Cerebellar cortex (tissue), 1 donor: Measurements from ENCODE around the gene PKP2.
"Not testable (repeated sequence)": the region's sequence is repeated elsewhere in the genome, so short reads cannot be mapped to it uniquely, and the experiment has no call there.

Experiments used
- DNase-seq: peaks from one replicate; pipeline ENCODE4 v3.0.0-alpha.2; 2015; ENCODE audit warnings: low spot score

PKP2 gene

DNA sequence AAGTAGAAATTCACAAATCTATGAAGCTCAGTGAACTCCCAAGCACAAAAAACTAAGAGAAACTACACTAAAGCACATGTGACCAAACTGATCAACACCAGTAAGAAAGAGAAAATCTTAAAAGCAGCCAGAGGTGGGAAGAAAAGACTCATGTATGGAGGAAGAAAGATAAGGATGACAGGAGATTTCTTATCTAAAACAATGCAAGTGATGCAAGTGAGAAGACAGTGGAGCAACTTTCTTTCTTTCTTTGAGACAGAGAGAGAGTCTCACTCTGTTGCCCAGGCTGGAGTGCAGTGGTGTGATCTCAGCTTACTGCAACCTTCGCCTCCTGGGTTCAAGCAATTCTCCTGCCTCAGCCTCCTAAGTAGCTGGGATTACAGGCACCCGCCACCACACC is 34.9 kb downstream of the PKP2 start:
- DNase-seq = not testable (repeated sequence)

- no peak for DNase-seq
Measured at GRCh38 chr12:32860192-32860591, 36.4 kb downstream of the PKP2 start.

- DNase-seq = no peak
Measured at GRCh38 chr12:32859389-32859788, 37.2 kb downstream of the PKP2 start.

- no peak for DNase-seq
Measured at GRCh38 chr12:32854716-32855115, 41.9 kb downstream of the PKP2 start.

DNA sequence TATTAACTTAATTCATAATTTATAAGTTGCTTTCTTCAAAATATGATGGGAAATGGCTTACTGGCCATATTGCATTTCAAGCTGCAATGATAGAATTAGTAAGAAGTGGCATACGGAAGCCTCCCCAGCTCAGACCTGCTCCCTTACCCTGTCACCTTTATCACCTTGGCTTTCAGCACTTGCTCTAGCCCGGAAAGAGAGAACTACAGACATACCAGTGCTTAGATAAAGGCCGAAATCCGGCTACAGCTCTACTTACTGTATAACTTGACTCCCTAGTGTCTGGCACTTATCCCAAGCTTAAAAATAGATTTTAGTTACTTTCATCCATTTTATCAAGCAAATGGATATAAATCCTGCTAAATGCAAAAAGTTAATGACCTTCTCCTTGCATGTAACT is 42.5 kb downstream of the PKP2 start:
- DNase-seq = no peak

DNA sequence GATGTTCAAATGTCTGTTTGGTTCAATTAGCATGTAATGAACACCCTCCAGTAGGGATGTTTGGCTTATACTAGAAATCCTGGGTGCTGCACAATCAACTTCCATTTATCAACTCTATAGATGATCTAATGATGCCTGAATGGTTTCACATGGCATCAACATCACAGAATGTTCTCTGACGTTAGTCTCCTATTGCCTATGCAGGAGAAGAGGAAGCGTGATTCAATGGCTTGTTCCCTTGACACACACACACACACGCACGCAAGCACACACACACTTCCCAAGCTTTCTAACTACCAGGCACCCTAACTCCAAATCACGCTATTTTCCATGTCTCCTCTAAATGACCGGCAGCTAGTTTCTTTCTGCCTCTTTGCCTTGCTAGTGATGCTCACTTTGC is 49.3 kb downstream of the PKP2 start:
- DNase-seq = no peak

GRCh38 chr12:32846053-32846452 is 50.5 kb downstream of the PKP2 start:
- no peak for DNase-seq

DNA sequence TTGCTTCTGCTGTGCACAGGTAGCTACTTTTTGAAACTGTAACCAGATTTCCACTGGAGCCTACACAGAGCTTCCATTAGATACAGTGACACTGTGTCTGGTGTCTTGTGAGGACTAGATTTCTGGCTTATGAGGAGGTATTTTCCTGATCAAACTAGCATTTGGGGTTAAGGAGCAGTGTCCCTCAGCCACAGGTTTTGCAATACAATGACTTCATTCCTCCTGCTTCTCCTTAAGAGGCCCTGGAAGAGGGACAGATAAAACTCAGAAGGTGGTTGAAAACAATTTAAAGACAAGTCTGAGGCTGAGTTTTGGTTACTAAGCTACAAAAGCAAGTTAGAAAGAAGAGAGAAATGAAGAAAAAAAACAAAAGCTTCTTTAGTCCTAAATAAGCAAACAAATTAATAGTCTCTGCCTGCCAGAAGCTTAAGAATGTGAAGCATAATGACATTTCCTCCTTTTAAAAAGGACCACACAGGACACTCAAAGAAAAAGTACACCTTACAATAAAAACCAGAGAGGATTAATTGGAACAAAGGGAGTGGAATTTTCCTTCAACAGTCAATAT is 53.0 kb downstream of the PKP2 start:
- DNase-seq = no peak

- DNase-seq = no peak
Measured at GRCh38 chr12:32841061-32841460, 55.5 kb downstream of the PKP2 start.

GRCh38 chr12:32839828-32840227 is 56.7 kb downstream of the PKP2 start:
- no peak for DNase-seq

GRCh38 chr12:32837974-32838373 is 58.6 kb downstream of the PKP2 start:
- DNase-seq = no peak

GRCh38 chr12:32836710-32837109 is 59.9 kb downstream of the PKP2 start:
- no peak for DNase-seq

DNA sequence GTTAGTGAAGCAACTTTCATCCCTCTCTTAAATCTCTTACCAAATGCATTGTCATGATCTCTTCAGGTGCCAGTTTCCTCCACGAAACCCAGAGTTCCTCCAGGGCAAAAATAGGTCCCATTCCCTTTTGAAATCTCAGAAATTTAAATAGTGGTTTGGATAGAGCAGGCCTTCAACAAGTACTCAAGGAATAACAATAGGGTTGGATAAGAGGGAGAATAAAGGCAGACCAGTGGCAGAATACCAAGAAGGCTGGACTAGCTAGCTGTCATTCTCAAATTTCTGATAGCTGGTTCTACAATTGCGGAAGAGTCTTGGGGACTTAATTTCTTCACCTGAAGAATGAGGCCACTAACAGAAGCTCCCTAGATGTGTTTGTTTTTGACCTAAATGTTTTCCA is 62.5 kb downstream of the PKP2 start:
- DNase-seq = no peak

DNA sequence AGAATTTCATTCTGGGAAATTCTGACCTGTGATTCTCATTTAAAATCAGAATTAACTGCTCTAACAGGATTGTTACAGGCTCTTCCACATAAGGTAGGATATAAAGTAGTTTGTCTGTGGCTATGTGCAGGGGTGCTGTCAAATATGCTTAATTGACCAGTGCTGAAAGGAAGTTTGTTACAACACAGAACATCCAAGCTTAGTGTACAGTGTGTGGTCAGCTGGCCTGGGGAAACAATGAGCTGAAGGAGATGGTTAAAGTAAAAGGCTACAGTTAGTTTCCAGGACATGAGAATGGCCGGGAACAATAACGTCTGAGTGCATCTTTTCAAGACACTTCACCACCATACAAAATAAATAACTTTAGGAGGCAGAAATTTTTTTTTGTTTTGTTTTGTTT is 68.0 kb downstream of the PKP2 start:
- DNase-seq = no peak

GRCh38 chr12:32828120-32828519 is 68.5 kb downstream of the PKP2 start:
- no peak for DNase-seq

DNA sequence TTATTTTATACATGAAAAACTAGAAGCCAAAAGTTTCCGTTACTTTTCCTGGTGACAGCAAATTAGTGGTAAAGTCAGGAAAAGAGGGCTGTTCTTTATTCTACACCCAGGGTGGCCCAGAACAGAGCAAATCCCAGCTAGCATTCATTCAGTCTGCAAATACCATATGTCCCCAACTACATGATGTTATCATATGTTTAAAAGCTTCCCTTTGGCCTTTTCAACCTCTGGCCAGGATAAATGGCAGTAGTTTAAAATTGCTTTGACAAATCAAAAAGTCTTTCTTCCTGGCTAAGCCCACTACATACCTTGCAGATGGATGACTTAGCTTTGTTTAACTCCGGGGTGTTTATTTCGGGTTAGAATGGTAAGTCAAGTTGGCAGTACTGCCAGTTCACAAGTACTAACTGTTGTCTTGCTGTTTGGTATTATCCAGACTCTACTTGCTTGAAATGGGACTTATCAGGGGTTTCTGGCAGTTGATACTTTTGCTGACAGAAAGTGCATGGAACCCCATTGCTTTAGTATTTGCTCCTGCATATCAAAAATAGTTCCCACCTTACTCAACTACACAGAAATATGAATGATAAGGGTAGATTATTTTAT is 69.7 kb downstream of the PKP2 start:
- no peak for DNase-seq

GRCh38 chr12:32824596-32824995 is 72.0 kb downstream of the PKP2 start:
- no peak for DNase-seq

DNA sequence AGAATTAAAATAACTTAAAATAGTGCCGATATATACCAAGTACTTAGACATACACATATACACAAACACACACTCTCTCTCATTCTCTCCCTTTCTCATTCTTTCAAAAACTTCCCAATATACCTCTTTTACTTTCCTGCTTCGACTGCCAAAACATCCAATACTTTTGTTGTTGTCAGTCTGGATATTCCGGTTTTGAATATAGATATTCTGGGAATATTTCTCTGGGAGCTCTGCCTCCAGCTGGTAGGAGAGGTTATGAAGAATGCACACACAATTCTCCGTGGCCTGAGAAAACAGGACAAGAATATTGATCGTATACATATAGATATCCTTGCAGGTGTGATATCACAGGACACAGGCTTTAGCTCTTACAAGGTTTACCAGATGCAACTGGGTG is 74.2 kb downstream of the PKP2 start:
- no peak for DNase-seq

- DNase-seq = peak; percentile 11
Measured at GRCh38 chr12:32821710-32822109, 74.9 kb downstream of the PKP2 start.

- DNase-seq = no peak
Measured at GRCh38 chr12:32821293-32821692, 75.3 kb downstream of the PKP2 start.

GRCh38 chr12:32820376-32820931 is 76.1 kb downstream of the PKP2 start:
- DNase-seq = peak; percentile 63

- peak; percentile 7 for DNase-seq
Measured at GRCh38 chr12:32819424-32819823, 77.2 kb downstream of the PKP2 start.

DNA sequence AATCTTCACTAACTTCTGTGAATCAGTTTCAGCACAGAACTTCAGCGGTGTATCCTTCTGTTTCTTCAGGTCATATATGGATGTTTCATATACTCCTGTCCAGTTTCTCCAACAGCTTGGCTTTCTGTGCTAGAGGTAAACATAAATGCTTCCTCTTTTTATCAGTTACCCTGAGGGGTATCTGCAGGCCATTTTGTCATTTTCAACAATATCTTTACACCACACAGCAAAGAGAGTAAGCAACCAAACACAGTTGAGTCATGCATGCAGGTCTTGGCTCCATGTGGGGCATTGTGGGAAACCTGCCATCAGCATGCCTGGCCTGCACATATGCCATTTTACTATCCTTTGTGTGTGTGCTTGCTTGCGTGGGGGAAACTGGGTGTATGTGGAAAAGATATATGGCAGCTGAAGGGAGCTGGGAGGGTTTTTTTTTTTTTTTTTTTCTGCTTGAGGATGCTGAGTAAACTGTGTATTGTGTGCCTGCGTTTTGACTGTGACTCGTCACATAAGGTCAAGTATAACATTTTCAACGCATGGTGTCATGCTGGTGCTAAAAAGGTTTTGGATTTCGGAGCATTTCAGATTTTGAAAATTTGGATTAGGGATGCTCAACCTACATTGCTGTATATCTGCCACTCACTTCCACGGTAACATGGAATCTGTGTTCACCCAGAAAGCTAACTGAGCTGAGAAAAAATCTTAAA is 84.7 kb downstream of the PKP2 start:
- DNase-seq = no peak
